Uterus (tissue), 4 donors: ENCODE data around the gene CHST11. TPM values are rescaled to one million over a fixed set of nuclear protein-coding genes. Genes with fewer than 3 reads are reported as not detected.

ENCODE experiments used
- DNase-seq, 2 donors: peaks; one replicate each; pipeline ENCODE4 v3.0.0-alpha.2; 2019 to 2020
- H3K27ac ChIP-seq, 2 donors: fragments of 200-600 bp; sonication (generic); 1 replicate in 1 of 2; 2 replicates in 1 of 2; pipeline ENCODE4 v1.5.1; 2016 to 2018
- H3K27me3 ChIP-seq, 2 donors: fragments of 200-600 bp; sonication (generic); one replicate each; pipeline ENCODE4 v1.5.1; 2018 to 2019; ENCODE audit warnings: control low read depth in 1 of 2
- H3K36me3 ChIP-seq, 2 donors: fragments of 200-600 bp; sonication (generic); one replicate each; pipeline ENCODE4 v1.5.1; 2019; ENCODE audit warnings: control low read depth in 1 of 2
- H3K4me1 ChIP-seq, 2 donors: fragments of 200-600 bp; sonication (generic); one replicate each; pipeline ENCODE4 v1.5.1; 2018 to 2019; ENCODE audit warnings: control low read depth in 1 of 2
- H3K4me3 ChIP-seq, 2 donors: fragments of 200-600 bp; sonication (generic); 1 replicate in 1 of 2; 2 replicates in 1 of 2; pipeline ENCODE4 v1.5.1; 2018 to 2019; ENCODE audit warnings: mild to moderate bottlenecking in 1 of 2
- H3K9me3 ChIP-seq, 2 donors: fragments of 200-600 bp; sonication (generic); one replicate each; pipeline ENCODE4 v1.5.1; 2019; ENCODE audit warnings: control low read depth in 1 of 2
- CTCF ChIP-seq, 4 experiments: fragments of 200-600 bp in 2 of 4; fragments of 450-650 bp in 2 of 4; sonication (generic) in 2 of 4; IDR thresholded peaks; one replicate each; pipeline ENCODE4 v1.5.1; 2016 to 2019; ENCODE audit warnings: antibody characterized with exemption in 4 of 4, mild to moderate bottlenecking in 2 of 4, moderate library complexity in 1 of 4
- POLR2A ChIP-seq, 2 donors: fragments of 450-650 bp; IDR thresholded peaks; one replicate each; pipeline ENCODE4 v1.6.1; 2016; ENCODE audit warnings: antibody characterized with exemption in 2 of 2, mild to moderate bottlenecking in 1 of 2, moderate library complexity in 1 of 2
- intact Hi-C: fragments of 100-400 bp; cut with DNase I; formaldehyde crosslinking; loops from one replicate; pipeline ENCODE4 v1.15.1; 2023; ENCODE audit warnings: low total_unique reads
- total RNA-seq, 4 donors: library from RNA; depleted of rRNA in 3 of 4; stranded (reverse); fragments of >200 nt in 3 of 4; gene quantifications; one replicate each; pipeline versions ENCODE4 v1.1.0 to v1.2.4, GENCODE V29; 2014 to 2023
- donor health status: DM: yes; HTN: yes; CAD: no.

The CHST11 gene
- total RNA-seq, 4 donors from 2014 or later, result 21.0 to 82.1 (median 58.7) TPM

GRCh38 chr12:104628831-104629135, 172.0 kb downstream of the CHST11 start:
- intact Hi-C loops, result no loop called here
- no peak for TF ChIP-seq POLR2A (IDR thresholded peaks at IDR 0.05)
- Histone ChIP-seq H3K27me3 (no peaks in the 10 kb centered on the region), H3K27ac (no peak overlapping the region), H3K4me1 (no peaks in the 10 kb centered on the region), H3K36me3 (no peaks in the 10 kb centered on the region), H3K4me3 (no peak overlapping the region), H3K9me3 (no peaks in the 10 kb centered on the region)
- DNase-seq, result no peak

- H3K36me3 ChIP-seq, result no peaks in the 10 kb centered on the region
- TF ChIP-seq POLR2A (IDR thresholded peaks at IDR 0.05) (no peak), CTCF (IDR thresholded peaks at IDR 0.05) (no peak)
- no peaks in the 10 kb centered on the region for H3K9me3 ChIP-seq
- no peak for DNase-seq
- H3K27me3 ChIP-seq, result no peaks in the 10 kb centered on the region
- H3K4me1 ChIP-seq, result no peaks in the 10 kb centered on the region
- no peak overlapping the region for H3K4me3 ChIP-seq
- intact Hi-C loops, result no loop called here
- no peak overlapping the region for H3K27ac ChIP-seq
Measured at GRCh38 chr12:104630230-104630670, 173.5 kb downstream of the CHST11 start.

- intact Hi-C loops, result no loop called here
- no peak overlapping the region for H3K27ac ChIP-seq
- no peaks in the 10 kb centered on the region for H3K27me3 ChIP-seq
- H3K9me3 ChIP-seq, result no peaks in the 10 kb centered on the region
- no peak overlapping the region for H3K4me3 ChIP-seq
- TF ChIP-seq CTCF (IDR thresholded peaks at IDR 0.05) (no peak), POLR2A (IDR thresholded peaks at IDR 0.05) (no peak)
- DNase-seq, result no peak
- H3K4me1 ChIP-seq, result no peaks in the 10 kb centered on the region
- H3K36me3 ChIP-seq, result no peaks in the 10 kb centered on the region
Measured at GRCh38 chr12:104631867-104632266, 175.1 kb downstream of the CHST11 start.

GRCh38 chr12:104632724-104633201, 176.0 kb downstream of the CHST11 start:
- Histone ChIP-seq H3K9me3 (no peaks in the 10 kb centered on the region), H3K4me3 (no peak overlapping the region), H3K4me1 (no peaks in the 10 kb centered on the region), H3K27me3 (no peaks in the 10 kb centered on the region), H3K27ac (peak overlapping the region; percentile 36 to 56), H3K36me3 (no peaks in the 10 kb centered on the region)
- peak; percentile 53 to 62 for DNase-seq
- intact Hi-C loops, result no loop called here
- TF ChIP-seq CTCF (IDR thresholded peaks at IDR 0.05), result no peak
- TF ChIP-seq POLR2A (IDR thresholded peaks at IDR 0.05), result no peak

- intact Hi-C loops, result no loop called here
- no peak overlapping the region for H3K4me3 ChIP-seq
- H3K36me3 ChIP-seq, result no peaks in the 10 kb centered on the region
- no peak for DNase-seq
- H3K27me3 ChIP-seq, result no peaks in the 10 kb centered on the region
- no peak overlapping the region for H3K27ac ChIP-seq
- TF ChIP-seq POLR2A (IDR thresholded peaks at IDR 0.05), result no peak
- no peaks in the 10 kb centered on the region for H3K9me3 ChIP-seq
- no peaks in the 10 kb centered on the region for H3K4me1 ChIP-seq
Measured at GRCh38 chr12:104634044-104634443, 177.3 kb downstream of the CHST11 start.

- intact Hi-C loops, result no loop called here
- Histone ChIP-seq H3K27me3 (no peaks in the 10 kb centered on the region), H3K36me3 (no peaks in the 10 kb centered on the region), H3K9me3 (no peaks in the 10 kb centered on the region), H3K27ac (no peak overlapping the region), H3K4me3 (no peak overlapping the region), H3K4me1 (no peaks in the 10 kb centered on the region)
- no peak for TF ChIP-seq POLR2A (IDR thresholded peaks at IDR 0.05)
- TF ChIP-seq CTCF (IDR thresholded peaks at IDR 0.05), result no peak
- DNase-seq, result no peak
Measured at GRCh38 chr12:104634852-104635251, 178.1 kb downstream of the CHST11 start.
